ENCODE results near the gene TBCCD1.

DNA sequence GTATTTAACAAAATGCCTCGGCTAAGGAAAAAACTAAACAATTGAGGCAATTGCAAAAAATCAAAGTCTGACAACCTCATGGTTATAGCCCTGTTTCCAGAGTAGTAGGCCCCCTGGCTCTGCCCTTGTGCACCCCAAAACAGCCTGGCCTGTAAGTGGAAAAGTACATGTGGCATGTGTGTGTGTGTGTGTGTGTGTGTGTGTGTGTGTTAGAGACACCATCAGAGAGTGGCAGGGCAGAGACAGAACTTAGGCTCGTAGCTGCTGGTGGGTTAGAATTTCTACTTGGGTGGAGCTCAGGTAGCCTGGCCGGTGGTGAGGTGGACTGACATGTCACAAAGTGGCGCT is 31.6 kb upstream of the TBCCD1 start:
- TF ChIP-seq RFX5 (IDR thresholded peaks at IDR 0.05; ENCODE audit: low read depth, low read length) (no peak), POLR2A (IDR thresholded peaks at IDR 0.05; ENCODE audit: low read depth, low read length) (no peak), BHLHE40 (IDR thresholded peaks at IDR 0.05; ENCODE audit: low read depth, low read length) (no peak), RAD21 (IDR thresholded peaks at IDR 0.05; ENCODE audit: low read length) (no peak), CEBPB (IDR thresholded peaks at IDR 0.05; ENCODE audit: low read depth, low read length) (no peak), MXI1 (IDR thresholded peaks at IDR 0.05; ENCODE audit: borderline replicate concordance, low read depth, low read length) (no peak), MAFK (IDR thresholded peaks at IDR 0.05; ENCODE audit: low read depth, low read length) (no peak), RCOR1 (IDR thresholded peaks at IDR 0.05; ENCODE audit: insufficient replicate concordance, low read length) (no peak), FOS (IDR thresholded peaks at IDR 0.05; ENCODE audit: low read depth, low read length) (no peak)
- TF ChIP-seq, protein P1, sequence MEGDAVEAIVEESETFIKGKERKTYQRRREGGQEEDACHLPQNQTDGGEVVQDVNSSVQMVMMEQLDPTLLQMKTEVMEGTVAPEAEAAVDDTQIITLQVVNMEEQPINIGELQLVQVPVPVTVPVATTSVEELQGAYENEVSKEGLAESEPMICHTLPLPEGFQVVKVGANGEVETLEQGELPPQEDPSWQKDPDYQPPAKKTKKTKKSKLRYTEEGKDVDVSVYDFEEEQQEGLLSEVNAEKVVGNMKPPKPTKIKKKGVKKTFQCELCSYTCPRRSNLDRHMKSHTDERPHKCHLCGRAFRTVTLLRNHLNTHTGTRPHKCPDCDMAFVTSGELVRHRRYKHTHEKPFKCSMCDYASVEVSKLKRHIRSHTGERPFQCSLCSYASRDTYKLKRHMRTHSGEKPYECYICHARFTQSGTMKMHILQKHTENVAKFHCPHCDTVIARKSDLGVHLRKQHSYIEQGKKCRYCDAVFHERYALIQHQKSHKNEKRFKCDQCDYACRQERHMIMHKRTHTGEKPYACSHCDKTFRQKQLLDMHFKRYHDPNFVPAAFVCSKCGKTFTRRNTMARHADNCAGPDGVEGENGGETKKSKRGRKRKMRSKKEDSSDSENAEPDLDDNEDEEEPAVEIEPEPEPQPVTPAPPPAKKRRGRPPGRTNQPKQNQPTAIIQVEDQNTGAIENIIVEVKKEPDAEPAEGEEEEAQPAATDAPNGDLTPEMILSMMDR (conservative IDR thresholded peaks at IDR 0.05; ENCODE audit: low read depth, low read length) = no peak
- TF ChIP-seq, protein P2, sequence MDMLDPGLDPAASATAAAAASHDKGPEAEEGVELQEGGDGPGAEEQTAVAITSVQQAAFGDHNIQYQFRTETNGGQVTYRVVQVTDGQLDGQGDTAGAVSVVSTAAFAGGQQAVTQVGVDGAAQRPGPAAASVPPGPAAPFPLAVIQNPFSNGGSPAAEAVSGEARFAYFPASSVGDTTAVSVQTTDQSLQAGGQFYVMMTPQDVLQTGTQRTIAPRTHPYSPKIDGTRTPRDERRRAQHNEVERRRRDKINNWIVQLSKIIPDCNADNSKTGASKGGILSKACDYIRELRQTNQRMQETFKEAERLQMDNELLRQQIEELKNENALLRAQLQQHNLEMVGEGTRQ (IDR thresholded peaks at IDR 0.05; ENCODE audit: low read depth, low read length) = no peak

All from IMR-90 (cell line).